A549 (cell line): ENCODE data around the gene NXPH1. TPM values are rescaled to one million over a fixed set of nuclear protein-coding genes. Genes with fewer than 3 reads are reported as not detected.

Experiments used
- ATAC-seq, 2 experiments: fragments of 200-7000 bp in 1 of 2; fragments of >200 bp in 1 of 2; cut with Nextera tagmentation in 1 of 2; cut with Tn5 transposase in 1 of 2; 3 replicates each; pipeline versions ENCODE4 v1.8.0 to v1.9.1; 2018 to 2020; ENCODE audit warnings: mild to moderate bottlenecking in 1 of 2, moderate library complexity in 1 of 2
- CTCF ChIA-PET: fragments of 300-600 bp; sonication (Branson Sonifier 250); formaldehyde crosslinking; extraction: SDS; loops from one replicate; lab custom pipeline; 2021; ENCODE audit warnings: antibody characterized with exemption, inconsistent platforms; lab: Yijun Ruan, JAX
- POLR2A ChIA-PET: fragments of 350-600 bp; formaldehyde crosslinking; extraction: SDS; loops from one replicate; lab custom pipeline; 2021; ENCODE audit warnings: antibody characterized with exemption, inconsistent platforms; lab: Yijun Ruan, JAX
- DNase-seq, 2 experiments: peaks; one replicate each; pipeline versions ENCODE4 v3.0.0 to v3.0.0-alpha.2; 2011 to 2016; ENCODE audit warnings: low read depth in 1 of 2, low spot score in 1 of 2
- FAIRE-seq: peaks from 2 replicates; lab custom pipeline; 2011; peaks lifted over from hg19 to GRCh38; lab: Jason Lieb, UNC
- H3K27ac ChIP-seq, 2 experiments: fragments of >200 bp; sonication (Bioruptor Twin); formaldehyde crosslinking; 3 replicates each; pipeline ENCODE4 v1.5.1; 2016 to 2017
- H3K4me1 ChIP-seq: fragments of >200 bp; sonication (Bioruptor Twin); formaldehyde crosslinking; 3 replicates; pipeline ENCODE4 v1.6.1; 2016
- H3K4me2 ChIP-seq: fragments of >200 bp; sonication (Bioruptor Twin); formaldehyde crosslinking; 3 replicates; pipeline ENCODE4 v1.6.1; 2016
- H3K4me3 ChIP-seq: fragments of >200 bp; sonication (Bioruptor Twin); formaldehyde crosslinking; 3 replicates; pipeline ENCODE4 v1.5.1; 2016
- H3K9me3 ChIP-seq: fragments of >200 bp; sonication (Bioruptor Twin); formaldehyde crosslinking; 3 replicates; pipeline ENCODE4 v1.6.1; 2016
- CBX2 ChIP-seq: fragments of 200-600 bp; sonication (generic); IDR thresholded peaks from 2 replicates; pipeline ENCODE4 v1.6.1; 2016; ENCODE audit warnings: low read depth, mild to moderate bottlenecking, borderline replicate concordance
- CEBPB ChIP-seq, 2 experiments: fragments of >200 bp in 1 of 2; sonication (Bioruptor Twin) in 1 of 2; formaldehyde crosslinking in 1 of 2; IDR thresholded peaks; 2 replicates each; pipeline ENCODE4 v1.6.1; 2012 to 2016
- ESRRA ChIP-seq: fragments of 150-350 bp; IDR thresholded peaks from 2 replicates; pipeline ENCODE4 v1.6.1; 2014; ENCODE audit warnings: mild to moderate bottlenecking, low read length, borderline replicate concordance
- FOSL2 ChIP-seq, 2 experiments: fragments of 450-650 bp in 1 of 2; fragments of >200 bp in 1 of 2; sonication (Bioruptor Twin) in 1 of 2; formaldehyde crosslinking; IDR thresholded peaks; 2 replicates each; pipeline versions ENCODE4 v1.5.0 to v1.6.1; 2016 to 2020; ENCODE audit warnings: mild to moderate bottlenecking in 1 of 2, moderate library complexity in 1 of 2
- HDAC2 ChIP-seq: fragments of 200-600 bp; sonication (generic); IDR thresholded peaks from 2 replicates; pipeline ENCODE4 v1.6.1; 2016
- KDM1A ChIP-seq: fragments of 200-600 bp; sonication (generic); IDR thresholded peaks from 2 replicates; pipeline ENCODE4 v1.6.1; 2016; ENCODE audit warnings: low read depth, mild to moderate bottlenecking
- MAFK ChIP-seq: fragments of 450-650 bp; IDR thresholded peaks from 2 replicates; pipeline ENCODE4 v1.6.1; 2014; ENCODE audit not compliant: partially characterized antibody
- NPAS2 ChIP-seq: fragments of 250-450 bp; sonication (Bioruptor Pico); IDR thresholded peaks from 2 replicates; pipeline ENCODE4 v1.8.0; 2022; ENCODE audit warnings: mild to moderate bottlenecking, moderate library complexity, borderline replicate concordance
- POLR2AphosphoS2 ChIP-seq: conservative IDR thresholded peaks from 2 replicates; pipeline ENCODE4 v1.6.1; 2012; ENCODE audit warnings: low read length, improper control_type of control experiment, inconsistent platforms
- RCOR1 ChIP-seq: fragments of 150-350 bp; IDR thresholded peaks from 2 replicates; pipeline ENCODE4 v1.6.1; 2014; ENCODE audit warnings: antibody characterized with exemption, low read length, low read depth
- RNF2 ChIP-seq: fragments of 200-600 bp; sonication (generic); IDR thresholded peaks from 2 replicates; pipeline ENCODE4 v1.6.1; 2016; ENCODE audit warnings: low read depth, mild to moderate bottlenecking, antibody characterized with exemption, moderate library complexity, borderline replicate concordance
- SREBF2 ChIP-seq: fragments of 450-650 bp; IDR thresholded peaks from 2 replicates; pipeline ENCODE4 v1.6.1; 2014; ENCODE audit warnings: mild to moderate bottlenecking, moderate library complexity
- ZC3H11A ChIP-seq: fragments of 450-650 bp; IDR thresholded peaks from 2 replicates; pipeline ENCODE4 v1.6.1; 2014; ENCODE audit warnings: antibody characterized with exemption, mild to moderate bottlenecking
- WGBS: methylation state at CpG from one replicate; pipeline ENCODE4 v1.1.6; 2017; ENCODE audit errors: missing lambda C conversion rate; 5-methylcytosine and 5-hydroxymethylcytosine counted together
- polyA plus RNA-seq, 4 experiments: library from polyadenylated mRNA; depleted of rRNA in 3 of 4; stranded (reverse); fragments of >200 nt; fragmentation: RNase III in 1 of 4; extraction: RNeasy Plus Mini Kit Qiagen cat#74134 plus additional on column Dnase treatment in 1 of 4; gene quantifications; 2 replicates in 3 of 4; 3 replicates in 1 of 4; pipeline ENCODE4 v1.2.3, GENCODE V29; 2011 to 2017
- TF ChIP-seq, protein P1 (sequence below): fragments of 200-600 bp; sonication (generic); IDR thresholded peaks from 2 replicates; pipeline ENCODE4 v1.6.1; 2016; ENCODE audit warnings: antibody characterized with exemption, mild to moderate bottlenecking, moderate library complexity
- TF ChIP-seq, protein P2 (sequence below): IDR thresholded peaks from 2 replicates; pipeline ENCODE4 v1.6.1; 2012
- TF ChIP-seq, protein P3 (sequence below): IDR thresholded peaks from 2 replicates; pipeline ENCODE4 v1.6.1; 2012; ENCODE audit warnings: low read depth, borderline replicate concordance
- TF ChIP-seq, protein P4 (sequence below): IDR thresholded peaks from 2 replicates; pipeline ENCODE4 v1.6.1; 2012
- TF ChIP-seq, protein P5 (sequence below): fragments of >200 bp; sonication (Bioruptor Twin); formaldehyde crosslinking; IDR thresholded peaks from 3 replicates; pipeline ENCODE4 v1.5.1; 2016

The NXPH1 gene
- polyA plus RNA-seq, 2 of the 4 experiments (the other 2 are of a cell fraction), result not detected

DNA sequence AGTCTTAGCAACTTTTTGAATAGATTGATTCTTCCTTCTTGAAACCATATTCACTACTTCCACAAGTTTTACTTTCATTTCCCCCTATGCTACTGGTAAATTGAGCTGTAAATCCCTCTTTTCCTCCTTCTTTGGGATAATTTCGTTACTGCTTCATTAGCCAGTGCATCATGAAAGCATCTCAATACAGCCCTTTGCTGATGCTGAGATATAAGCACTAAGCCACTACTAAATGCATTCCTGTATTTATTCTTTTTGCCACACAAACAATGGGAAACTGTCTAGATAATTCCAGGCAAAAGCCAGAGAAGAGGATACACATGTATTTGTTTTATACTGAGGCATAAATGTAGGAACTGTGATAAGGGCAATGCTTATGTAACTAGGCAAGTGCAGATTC is 313.9 kb downstream of the NXPH1 start:
- ChIA-PET POLR2A (no interaction called here), CTCF (no interaction called here)
- TF ChIP-seq RCOR1, result no peak
- TF ChIP-seq, protein P1, sequence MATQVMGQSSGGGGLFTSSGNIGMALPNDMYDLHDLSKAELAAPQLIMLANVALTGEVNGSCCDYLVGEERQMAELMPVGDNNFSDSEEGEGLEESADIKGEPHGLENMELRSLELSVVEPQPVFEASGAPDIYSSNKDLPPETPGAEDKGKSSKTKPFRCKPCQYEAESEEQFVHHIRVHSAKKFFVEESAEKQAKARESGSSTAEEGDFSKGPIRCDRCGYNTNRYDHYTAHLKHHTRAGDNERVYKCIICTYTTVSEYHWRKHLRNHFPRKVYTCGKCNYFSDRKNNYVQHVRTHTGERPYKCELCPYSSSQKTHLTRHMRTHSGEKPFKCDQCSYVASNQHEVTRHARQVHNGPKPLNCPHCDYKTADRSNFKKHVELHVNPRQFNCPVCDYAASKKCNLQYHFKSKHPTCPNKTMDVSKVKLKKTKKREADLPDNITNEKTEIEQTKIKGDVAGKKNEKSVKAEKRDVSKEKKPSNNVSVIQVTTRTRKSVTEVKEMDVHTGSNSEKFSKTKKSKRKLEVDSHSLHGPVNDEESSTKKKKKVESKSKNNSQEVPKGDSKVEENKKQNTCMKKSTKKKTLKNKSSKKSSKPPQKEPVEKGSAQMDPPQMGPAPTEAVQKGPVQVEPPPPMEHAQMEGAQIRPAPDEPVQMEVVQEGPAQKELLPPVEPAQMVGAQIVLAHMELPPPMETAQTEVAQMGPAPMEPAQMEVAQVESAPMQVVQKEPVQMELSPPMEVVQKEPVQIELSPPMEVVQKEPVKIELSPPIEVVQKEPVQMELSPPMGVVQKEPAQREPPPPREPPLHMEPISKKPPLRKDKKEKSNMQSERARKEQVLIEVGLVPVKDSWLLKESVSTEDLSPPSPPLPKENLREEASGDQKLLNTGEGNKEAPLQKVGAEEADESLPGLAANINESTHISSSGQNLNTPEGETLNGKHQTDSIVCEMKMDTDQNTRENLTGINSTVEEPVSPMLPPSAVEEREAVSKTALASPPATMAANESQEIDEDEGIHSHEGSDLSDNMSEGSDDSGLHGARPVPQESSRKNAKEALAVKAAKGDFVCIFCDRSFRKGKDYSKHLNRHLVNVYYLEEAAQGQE, result no peak
- TF ChIP-seq CBX2, result no peak
- TF ChIP-seq SREBF2, result no peak
- TF ChIP-seq ESRRA, result no peak
- TF ChIP-seq POLR2AphosphoS2, result no peak
- TF ChIP-seq HDAC2, result no peak
- TF ChIP-seq, protein P2, sequence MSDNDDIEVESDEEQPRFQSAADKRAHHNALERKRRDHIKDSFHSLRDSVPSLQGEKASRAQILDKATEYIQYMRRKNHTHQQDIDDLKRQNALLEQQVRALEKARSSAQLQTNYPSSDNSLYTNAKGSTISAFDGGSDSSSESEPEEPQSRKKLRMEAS, result no peak
- no peak for TF ChIP-seq CEBPB (IDR thresholded peaks at IDR 0.05)
- TF ChIP-seq FOSL2 (IDR thresholded peaks at IDR 0.05), result no peak
- TF ChIP-seq FOSL2 (CRISPR knock-in tag; IDR thresholded peaks at IDR 0.05), result no peak
- no peak for TF ChIP-seq KDM1A
- Histone ChIP-seq H3K27ac (no peak overlapping the region), H3K9me3 (no peaks in the 10 kb centered on the region), H3K4me2 (no peak overlapping the region), H3K4me1 (no peaks in the 10 kb centered on the region), H3K4me3 (no peak overlapping the region)
- no peak for DNase-seq
- FAIRE-seq, result no peak
- 0% methylated on average over 1 of the region's 1 CpG for WGBS
- no peak for ATAC-seq

DNA sequence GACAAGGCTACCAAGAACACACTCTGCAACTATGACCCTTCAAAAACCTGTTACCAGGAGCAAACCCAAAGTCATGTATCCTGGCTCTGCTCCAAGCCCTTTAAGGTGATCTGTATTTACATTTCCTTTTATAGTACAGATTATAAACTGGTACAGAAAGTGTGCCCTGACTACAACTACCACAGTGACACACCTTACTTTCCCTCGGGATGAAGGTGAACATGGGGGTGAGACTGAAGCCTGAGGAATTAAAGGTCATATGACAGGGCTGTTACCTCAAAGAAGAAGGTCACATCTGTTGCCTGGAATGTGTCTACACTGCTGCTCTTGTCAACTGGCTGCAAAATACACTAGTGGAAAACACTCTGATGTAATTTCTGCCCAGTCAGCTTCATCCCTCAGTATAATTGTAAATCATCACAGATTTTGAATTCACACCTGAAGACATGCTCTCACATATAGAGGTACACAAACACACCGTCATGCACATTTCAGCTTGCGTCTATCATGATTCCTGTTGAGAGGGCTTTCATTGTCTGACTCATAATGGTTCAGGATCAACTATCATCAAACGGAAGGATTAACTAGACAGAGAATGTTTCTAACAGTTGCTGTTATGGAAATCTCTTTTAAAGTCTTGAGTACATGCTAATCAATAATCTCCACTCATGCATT is 318.3 kb downstream of the NXPH1 start:
- CTCF ChIA-PET, result no interaction called here
- no peak for ATAC-seq
- no peak overlapping the region for H3K27ac ChIP-seq
- TF ChIP-seq POLR2AphosphoS2 (no peak), MAFK (no peak), ZC3H11A (no peak), RNF2 (no peak)
- TF ChIP-seq, protein P3, sequence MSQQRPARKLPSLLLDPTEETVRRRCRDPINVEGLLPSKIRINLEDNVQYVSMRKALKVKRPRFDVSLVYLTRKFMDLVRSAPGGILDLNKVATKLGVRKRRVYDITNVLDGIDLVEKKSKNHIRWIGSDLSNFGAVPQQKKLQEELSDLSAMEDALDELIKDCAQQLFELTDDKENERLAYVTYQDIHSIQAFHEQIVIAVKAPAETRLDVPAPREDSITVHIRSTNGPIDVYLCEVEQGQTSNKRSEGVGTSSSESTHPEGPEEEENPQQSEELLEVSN, result no peak
- TF ChIP-seq, all 56 proteins: peak for 0
- Histone ChIP-seq H3K4me2 (no peak overlapping the region), H3K9me3 (no peaks in the 10 kb centered on the region), H3K4me1 (no peaks in the 10 kb centered on the region), H3K4me3 (no peak overlapping the region)
- WGBS, result 17% methylated on average over 4 of the region's 4 CpGs
- POLR2A ChIA-PET, result no interaction called here
- FAIRE-seq (no peak), DNase-seq (no peak)

DNA sequence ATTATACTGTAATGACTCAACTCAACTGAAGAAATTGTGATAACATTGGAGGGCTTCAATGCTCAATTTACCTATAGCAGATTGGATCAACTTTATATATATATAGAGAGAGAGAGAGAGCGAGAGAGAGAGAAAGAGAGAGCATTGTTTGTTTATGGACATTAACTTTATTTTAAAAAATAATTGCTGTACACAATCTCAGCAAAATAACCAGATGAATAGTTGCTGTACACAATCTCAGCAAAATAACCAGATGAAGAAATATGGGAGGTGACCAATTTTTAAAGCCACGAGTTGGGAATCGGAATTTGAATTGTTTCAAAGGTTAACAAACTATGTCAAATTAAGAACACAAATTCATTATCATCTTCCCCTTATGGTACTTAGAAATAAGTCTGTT is 319.9 kb downstream of the NXPH1 start:
- ATAC-seq, result no peak
- DNase-seq, result no peak
- ChIA-PET CTCF (no interaction called here), POLR2A (no interaction called here)
- H3K9me3 ChIP-seq, result no peaks in the 10 kb centered on the region
- FAIRE-seq, result no peak
- no peak overlapping the region for H3K4me3 ChIP-seq
- H3K4me2 ChIP-seq, result no peak overlapping the region
- H3K27ac ChIP-seq, result no peak overlapping the region
- 2% methylated on average over 3 of the region's 3 CpGs for WGBS
- TF ChIP-seq, protein P4, sequence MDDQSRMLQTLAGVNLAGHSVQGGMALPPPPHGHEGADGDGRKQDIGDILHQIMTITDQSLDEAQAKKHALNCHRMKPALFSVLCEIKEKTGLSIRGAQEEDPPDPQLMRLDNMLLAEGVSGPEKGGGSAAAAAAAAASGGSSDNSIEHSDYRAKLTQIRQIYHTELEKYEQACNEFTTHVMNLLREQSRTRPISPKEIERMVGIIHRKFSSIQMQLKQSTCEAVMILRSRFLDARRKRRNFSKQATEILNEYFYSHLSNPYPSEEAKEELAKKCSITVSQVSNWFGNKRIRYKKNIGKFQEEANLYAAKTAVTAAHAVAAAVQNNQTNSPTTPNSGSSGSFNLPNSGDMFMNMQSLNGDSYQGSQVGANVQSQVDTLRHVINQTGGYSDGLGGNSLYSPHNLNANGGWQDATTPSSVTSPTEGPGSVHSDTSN, result no peak
- TF ChIP-seq, protein P5, sequence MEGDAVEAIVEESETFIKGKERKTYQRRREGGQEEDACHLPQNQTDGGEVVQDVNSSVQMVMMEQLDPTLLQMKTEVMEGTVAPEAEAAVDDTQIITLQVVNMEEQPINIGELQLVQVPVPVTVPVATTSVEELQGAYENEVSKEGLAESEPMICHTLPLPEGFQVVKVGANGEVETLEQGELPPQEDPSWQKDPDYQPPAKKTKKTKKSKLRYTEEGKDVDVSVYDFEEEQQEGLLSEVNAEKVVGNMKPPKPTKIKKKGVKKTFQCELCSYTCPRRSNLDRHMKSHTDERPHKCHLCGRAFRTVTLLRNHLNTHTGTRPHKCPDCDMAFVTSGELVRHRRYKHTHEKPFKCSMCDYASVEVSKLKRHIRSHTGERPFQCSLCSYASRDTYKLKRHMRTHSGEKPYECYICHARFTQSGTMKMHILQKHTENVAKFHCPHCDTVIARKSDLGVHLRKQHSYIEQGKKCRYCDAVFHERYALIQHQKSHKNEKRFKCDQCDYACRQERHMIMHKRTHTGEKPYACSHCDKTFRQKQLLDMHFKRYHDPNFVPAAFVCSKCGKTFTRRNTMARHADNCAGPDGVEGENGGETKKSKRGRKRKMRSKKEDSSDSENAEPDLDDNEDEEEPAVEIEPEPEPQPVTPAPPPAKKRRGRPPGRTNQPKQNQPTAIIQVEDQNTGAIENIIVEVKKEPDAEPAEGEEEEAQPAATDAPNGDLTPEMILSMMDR, result no peak
- TF ChIP-seq NPAS2 (CRISPR knock-in tag), result no peak
- no peaks in the 10 kb centered on the region for H3K4me1 ChIP-seq
